CD8-positive, alpha-beta memory T cell (primary cell): ENCODE results near the gene CCL13. TPM values are rescaled to one million over a fixed set of nuclear protein-coding genes. Genes with fewer than 3 reads are reported as not detected.

Source experiments
- CTCF ChIA-PET: fragments of 350-600 bp; sonication (Branson Sonifier 250); formaldehyde crosslinking; loops from one replicate; lab custom pipeline; 2021; ENCODE audit warnings: antibody characterized with exemption; lab: Charles Lee
- POLR2A ChIA-PET: fragments of 350-600 bp; sonication (Branson Sonifier 250); formaldehyde crosslinking; loops from one replicate; lab custom pipeline; 2021; ENCODE audit warnings: antibody characterized with exemption; lab: Charles Lee
- DNase-seq, 5 donors: peaks; one replicate each; pipeline versions ENCODE4 v3.0.0 to v3.0.0-alpha.2; 2020 to 2022; ENCODE audit warnings: mixed read lengths in 1 of 5
- H3K27ac ChIP-seq: one replicate; pipeline ENCODE4 v1.7.0; 2013; ENCODE audit warnings: low read depth, mild to moderate bottlenecking, low read length, moderate library complexity
- H3K27me3 ChIP-seq: 2 replicates; pipeline ENCODE4 v1.7.0; 2013; ENCODE audit warnings: low read length, mild to moderate bottlenecking; ENCODE audit not compliant: insufficient read depth, poor library complexity, severe bottlenecking
- H3K36me3 ChIP-seq: 2 replicates; pipeline ENCODE4 v1.7.0; 2013; ENCODE audit warnings: mild to moderate bottlenecking, low read length, moderate library complexity; ENCODE audit not compliant: insufficient read depth
- H3K4me1 ChIP-seq: 2 replicates; pipeline ENCODE4 v1.7.0; 2013; ENCODE audit warnings: mild to moderate bottlenecking, low read length, moderate library complexity; ENCODE audit not compliant: insufficient read depth
- H3K4me3 ChIP-seq: 2 replicates; pipeline ENCODE4 v1.7.0; 2013; ENCODE audit warnings: mild to moderate bottlenecking, low read length
- H3K9me3 ChIP-seq: 2 replicates; pipeline ENCODE4 v1.7.0; 2013; ENCODE audit warnings: mild to moderate bottlenecking, low read length
- H3K27ac Mint-ChIP-seq, 8 donors: one replicate each; pipeline ENCODE4 v1.8.0; 2020 to 2021; ENCODE audit warnings: mixed read lengths in 8 of 8, mild to moderate bottlenecking in 6 of 8, inconsistent platforms in 3 of 8, moderate library complexity in 3 of 8
- H3K27me3 Mint-ChIP-seq, 2 donors: one replicate each; pipeline ENCODE4 v1.8.0; 2020 to 2021; ENCODE audit warnings: mixed read lengths in 2 of 2, mild to moderate bottlenecking in 1 of 2, moderate library complexity in 1 of 2
- H3K36me3 Mint-ChIP-seq, 3 donors: one replicate each; pipeline ENCODE4 v1.8.0; 2020 to 2021; ENCODE audit warnings: mixed read lengths in 3 of 3, inconsistent platforms in 1 of 3, mild to moderate bottlenecking in 1 of 3
- H3K4me1 Mint-ChIP-seq, 3 donors: one replicate each; pipeline ENCODE4 v1.8.0; 2020 to 2021; ENCODE audit warnings: mixed read lengths in 3 of 3, inconsistent platforms in 1 of 3, mild to moderate bottlenecking in 1 of 3
- H3K4me3 Mint-ChIP-seq, 7 donors: one replicate each; pipeline ENCODE4 v1.8.0; 2020 to 2021; ENCODE audit warnings: mixed read lengths in 7 of 7, mild to moderate bottlenecking in 6 of 7, moderate library complexity in 4 of 7, inconsistent platforms in 2 of 7
- H3K9me3 Mint-ChIP-seq, 5 donors: one replicate each; pipeline ENCODE4 v1.8.0; 2020 to 2022; ENCODE audit warnings: mixed read lengths in 5 of 5, mild to moderate bottlenecking in 3 of 5, moderate library complexity in 2 of 5, inconsistent platforms in 1 of 5
- polyA plus RNA-seq: library from polyadenylated mRNA; unstranded; fragments of 300-500 nt; fragmentation: Illumina TruSeq; gene quantifications from one replicate; pipeline ENCODE4 v1.2.3, GENCODE V29; 2021
- total RNA-seq, 2 experiments: library from RNA; stranded (reverse); gene quantifications; one replicate each; pipeline ENCODE4 v1.2.3, GENCODE V29; 2021

Gene CCL13
- not detected for total RNA-seq
- not detected for polyA plus RNA-seq

- H3K9me3 ChIP-seq: no peaks in the 10 kb centered on the region
- H3K27me3 Mint-ChIP-seq: peaks cover 10 to 42% of the 10 kb centered on the region in 2 donors
- no peak for DNase-seq
- H3K27me3 ChIP-seq: no peaks in the 10 kb centered on the region
- peaks cover 0 to 2% (median 0%) of the 10 kb centered on the region in 5 donors for H3K9me3 Mint-ChIP-seq
- H3K27ac Mint-ChIP-seq: no peak within 1 kb of the TSS
- no peaks in the 10 kb centered on the region for H3K4me1 Mint-ChIP-seq
- ChIA-PET POLR2A (no interaction called here), CTCF (no interaction called here)
- no peaks in the 10 kb centered on the region for H3K36me3 ChIP-seq
- no peak within 1 kb of the TSS for H3K4me3 Mint-ChIP-seq
- no peaks in the 10 kb centered on the region for H3K36me3 Mint-ChIP-seq
- H3K4me3 ChIP-seq: no peak within 1 kb of the TSS
- H3K4me1 ChIP-seq: no peaks in the 10 kb centered on the region
- H3K27ac ChIP-seq: no peak within 1 kb of the TSS
Measured at GRCh38 chr17:34356194-34356593, at the start of gene CCL13. Gene CCL13 (plus strand): TSS chr17:34356480. CDS start chr17:34356527, 47 bp downstream.

GRCh38 chr17:34307110-34307509 is 49.2 kb upstream of the CCL13 start:
- Mint-ChIP-seq H3K4me1 (no peaks in the 10 kb centered on the region), H3K27me3 (peaks cover 8 to 31% of the 10 kb centered on the region in 2 donors), H3K4me3 (no peak overlapping the region), H3K9me3 (no peaks in the 10 kb centered on the region), H3K36me3 (no peaks in the 10 kb centered on the region), H3K27ac (no peak overlapping the region)
- ChIA-PET POLR2A (no interaction called here), CTCF (no interaction called here)
- Histone ChIP-seq H3K36me3 (no peaks in the 10 kb centered on the region), H3K27me3 (peaks cover 3% of the 10 kb centered on the region), H3K27ac (no peak overlapping the region), H3K4me3 (no peak overlapping the region), H3K9me3 (no peaks in the 10 kb centered on the region), H3K4me1 (no peaks in the 10 kb centered on the region)
- DNase-seq: no peak

- no peak for DNase-seq
- Mint-ChIP-seq H3K9me3 (peaks cover 0 to 1% (median 0%) of the 10 kb centered on the region in 5 donors), H3K4me1 (no peaks in the 10 kb centered on the region), H3K27ac (no peak overlapping the region), H3K4me3 (no peak overlapping the region), H3K36me3 (no peaks in the 10 kb centered on the region), H3K27me3 (peaks cover 9 to 43% of the 10 kb centered on the region in 2 donors)
- H3K27ac ChIP-seq: no peak overlapping the region
- no peaks in the 10 kb centered on the region for H3K36me3 ChIP-seq
- no peaks in the 10 kb centered on the region for H3K9me3 ChIP-seq
- H3K4me1 ChIP-seq: no peaks in the 10 kb centered on the region
- ChIA-PET CTCF (no interaction called here), POLR2A (no interaction called here)
- no peak overlapping the region for H3K4me3 ChIP-seq
- peaks cover 3% of the 10 kb centered on the region for H3K27me3 ChIP-seq
Measured at GRCh38 chr17:34308371-34308770, 47.9 kb upstream of the CCL13 start.

- H3K9me3 Mint-ChIP-seq: peaks cover 0 to 1% (median 0%) of the 10 kb centered on the region in 5 donors
- Histone ChIP-seq H3K4me1 (no peaks in the 10 kb centered on the region), H3K36me3 (no peaks in the 10 kb centered on the region), H3K27me3 (no peaks in the 10 kb centered on the region), H3K4me3 (no peak overlapping the region), H3K27ac (no peak overlapping the region), H3K9me3 (no peaks in the 10 kb centered on the region)
- DNase-seq: no peak
- no peak overlapping the region for H3K4me3 Mint-ChIP-seq
- H3K27ac Mint-ChIP-seq: no peak overlapping the region
- peaks cover 6 to 57% of the 10 kb centered on the region in 2 donors for H3K27me3 Mint-ChIP-seq
- ChIA-PET CTCF (no interaction called here), POLR2A (no interaction called here)
- no peaks in the 10 kb centered on the region for H3K4me1 Mint-ChIP-seq
- no peaks in the 10 kb centered on the region for H3K36me3 Mint-ChIP-seq
Measured at GRCh38 chr17:34311291-34311690, 45.0 kb upstream of the CCL13 start.

- Mint-ChIP-seq H3K27me3 (peaks cover 10 to 58% of the 10 kb centered on the region in 2 donors), H3K27ac (no peak overlapping the region), H3K36me3 (no peaks in the 10 kb centered on the region), H3K9me3 (peaks cover 0 to 1% (median 0%) of the 10 kb centered on the region in 5 donors), H3K4me1 (no peaks in the 10 kb centered on the region), H3K4me3 (no peak overlapping the region)
- POLR2A ChIA-PET: no interaction called here
- Histone ChIP-seq H3K4me3 (no peak overlapping the region), H3K27me3 (no peaks in the 10 kb centered on the region), H3K27ac (no peak overlapping the region), H3K4me1 (no peaks in the 10 kb centered on the region), H3K9me3 (no peaks in the 10 kb centered on the region), H3K36me3 (no peaks in the 10 kb centered on the region)
- CTCF ChIA-PET: no interaction called here
- DNase-seq: no peak
Measured at GRCh38 chr17:34312080-34312479, 44.2 kb upstream of the CCL13 start.

- DNase-seq: no peak
- H3K27me3 ChIP-seq: no peaks in the 10 kb centered on the region
- H3K27ac ChIP-seq: no peak overlapping the region
- CTCF ChIA-PET: no interaction called here
- H3K36me3 ChIP-seq: no peaks in the 10 kb centered on the region
- POLR2A ChIA-PET: no interaction called here
- no peaks in the 10 kb centered on the region for H3K4me1 Mint-ChIP-seq
- peaks cover 10 to 49% of the 10 kb centered on the region in 2 donors for H3K27me3 Mint-ChIP-seq
- H3K36me3 Mint-ChIP-seq: no peaks in the 10 kb centered on the region
- no peaks in the 10 kb centered on the region for H3K4me1 ChIP-seq
- H3K4me3 ChIP-seq: no peak overlapping the region
- no peak overlapping the region for H3K27ac Mint-ChIP-seq
- H3K4me3 Mint-ChIP-seq: no peak overlapping the region
- peaks cover 0 to 1% (median 0%) of the 10 kb centered on the region in 5 donors for H3K9me3 Mint-ChIP-seq
- H3K9me3 ChIP-seq: no peaks in the 10 kb centered on the region
Measured at GRCh38 chr17:34313164-34313563, 43.1 kb upstream of the CCL13 start.

- H3K4me1 ChIP-seq: no peaks in the 10 kb centered on the region
- H3K4me3 ChIP-seq: no peak overlapping the region
- no peaks in the 10 kb centered on the region for H3K27me3 ChIP-seq
- Mint-ChIP-seq H3K4me3 (no peak overlapping the region), H3K27me3 (peaks cover 10 to 49% of the 10 kb centered on the region in 2 donors), H3K27ac (no peak overlapping the region), H3K9me3 (peaks cover 0 to 1% (median 0%) of the 10 kb centered on the region in 5 donors), H3K4me1 (no peaks in the 10 kb centered on the region), H3K36me3 (no peaks in the 10 kb centered on the region)
- no peak for DNase-seq
- no peaks in the 10 kb centered on the region for H3K36me3 ChIP-seq
- ChIA-PET CTCF (no interaction called here), POLR2A (no interaction called here)
- H3K9me3 ChIP-seq: no peaks in the 10 kb centered on the region
- H3K27ac ChIP-seq: no peak overlapping the region
Measured at GRCh38 chr17:34314279-34314678, 42.0 kb upstream of the CCL13 start.

GRCh38 chr17:34318474-34318873 is 37.8 kb upstream of the CCL13 start:
- no peak for DNase-seq
- Histone ChIP-seq H3K36me3 (no peaks in the 10 kb centered on the region), H3K27me3 (no peaks in the 10 kb centered on the region), H3K4me3 (no peak overlapping the region), H3K9me3 (no peaks in the 10 kb centered on the region), H3K4me1 (no peaks in the 10 kb centered on the region), H3K27ac (no peak overlapping the region)
- Mint-ChIP-seq H3K27ac (no peak overlapping the region), H3K36me3 (no peaks in the 10 kb centered on the region), H3K4me3 (no peak overlapping the region), H3K9me3 (no peaks in the 10 kb centered on the region), H3K27me3 (peaks cover 7 to 23% of the 10 kb centered on the region in 2 donors), H3K4me1 (no peaks in the 10 kb centered on the region)
- CTCF ChIA-PET: no interaction called here
- POLR2A ChIA-PET: no interaction called here
